Measurements from ENCODE around the gene ZNF821.
"Not testable (repeated sequence)": the region's sequence is repeated elsewhere in the genome, so short reads cannot be mapped to it uniquely, and the experiment has no call there.

Gene ZNF821

GRCh38 chr16:71903608-71904007, 19.6 kb upstream of the ZNF821 start:
- in situ Hi-C loops (cut with HindIII; ENCODE audit: low sequenced_read_pairs), result no loop called here

- in situ Hi-C loops (cut with HindIII; ENCODE audit: low sequenced_read_pairs), result no loop called here
Observed at GRCh38 chr16:71902656-71903365, 18.8 kb upstream of the ZNF821 start.

- in situ Hi-C loops (cut with HindIII; ENCODE audit: low sequenced_read_pairs), result no loop called here
Observed at GRCh38 chr16:71899171-71899570, 15.2 kb upstream of the ZNF821 start.

GRCh38 chr16:71896764-71897368, 12.9 kb upstream of the ZNF821 start:
- in situ Hi-C loops (cut with HindIII; ENCODE audit: low sequenced_read_pairs), result no loop called here

GRCh38 chr16:71895679-71896365, 11.8 kb upstream of the ZNF821 start:
- in situ Hi-C loops (cut with HindIII; ENCODE audit: low sequenced_read_pairs), result no loop called here

GRCh38 chr16:71894921-71895678, 11.1 kb upstream of the ZNF821 start, which contains the start of gene IST1:
Gene IST1, plus strand, starts transcription at chr16:71895531. Its CDS starts 20,110 bp downstream, at chr16:71915641.
- in situ Hi-C loops (cut with HindIII; ENCODE audit: low sequenced_read_pairs), result no loop called here

- in situ Hi-C loops (cut with HindIII; ENCODE audit: low sequenced_read_pairs), result no loop called here
Observed at GRCh38 chr16:71894229-71894920, 10.4 kb upstream of the ZNF821 start.

- in situ Hi-C loops (cut with HindIII; ENCODE audit: low sequenced_read_pairs), result no loop called here
Observed at GRCh38 chr16:71893888-71894228, 9.9 kb upstream of the ZNF821 start.

- in situ Hi-C loops (cut with HindIII; ENCODE audit: low sequenced_read_pairs), result no loop called here
Observed at GRCh38 chr16:71889147-71889546, 5.2 kb upstream of the ZNF821 start.

- in situ Hi-C loops (cut with HindIII; ENCODE audit: low sequenced_read_pairs), result no loop called here
Observed at GRCh38 chr16:71885261-71885650, 1.3 kb upstream of the ZNF821 start.

GRCh38 chr16:71883168-71883848, 674 bp downstream of the ZNF821 start:
- in situ Hi-C loops (cut with HindIII; ENCODE audit: low sequenced_read_pairs), result no loop called here

GRCh38 chr16:71882505-71883167, 1.3 kb downstream of the ZNF821 start:
- in situ Hi-C loops (cut with HindIII; ENCODE audit: low sequenced_read_pairs), result no loop called here

GRCh38 chr16:71880176-71880575, 3.8 kb downstream of the ZNF821 start:
- in situ Hi-C loops (cut with HindIII; ENCODE audit: low sequenced_read_pairs), result no loop called here

- in situ Hi-C loops (cut with HindIII; ENCODE audit: low sequenced_read_pairs), result no loop called here
Observed at GRCh38 chr16:71878911-71879310, 5.1 kb downstream of the ZNF821 start.

GRCh38 chr16:71873199-71873598, 10.8 kb downstream of the ZNF821 start:
- in situ Hi-C loops (cut with HindIII; ENCODE audit: low sequenced_read_pairs), result no loop called here

- in situ Hi-C loops (cut with HindIII; ENCODE audit: low sequenced_read_pairs), result no loop called here
Observed at GRCh38 chr16:71870818-71871217, 13.2 kb downstream of the ZNF821 start.

GRCh38 chr16:71869089-71869488, 14.9 kb downstream of the ZNF821 start:
- in situ Hi-C loops (cut with HindIII; ENCODE audit: low sequenced_read_pairs), result no loop called here

- in situ Hi-C loops (cut with HindIII; ENCODE audit: low sequenced_read_pairs), result no loop called here
Observed at GRCh38 chr16:71867939-71868338, 16.0 kb downstream of the ZNF821 start.

- in situ Hi-C loops (cut with HindIII; ENCODE audit: low sequenced_read_pairs), result not testable (repeated sequence)
Observed at GRCh38 chr16:71867175-71867574, 16.8 kb downstream of the ZNF821 start.

Measured in DLD1 (cell line).